Right ventricle myocardium inferior (tissue), 1 donor: ENCODE results near the gene EXOC4. TPM values are rescaled to one million over a fixed set of nuclear protein-coding genes. Genes with fewer than 3 reads are reported as not detected.
"Not testable (repeated sequence)": the region's sequence is repeated elsewhere in the genome, so short reads cannot be mapped to it uniquely, and the experiment has no call there.

Source experiments
- ATAC-seq: fragments of 200-7000 bp; cut with Tn5 transposase; one replicate; pipeline ENCODE4 v1.9.1; 2020; ENCODE audit warnings: mild to moderate bottlenecking, moderate library complexity
- DNase-seq: peaks from one replicate; pipeline ENCODE4 v3.0.0; 2021; ENCODE audit errors: missing footprints
- intact Hi-C: fragments of 100-400 bp; cut with DNase I; formaldehyde crosslinking; loops from one replicate; pipeline ENCODE4 v1.11.0; 2022
- total RNA-seq: library from RNA; stranded (reverse); fragmentation: NEBNext Ultra II Directional; extraction: Animal tissue kit (Norgen Biotek cat#: 25700); gene quantifications from one replicate; pipeline ENCODE4 v1.2.1, GENCODE V29; 2021
- donor health status: DM: no; HTN: yes; CAD: no; lungs with severe emphysema.

Gene EXOC4
- total RNA-seq, 1 donor from 2014 or later = 36.8 TPM

- intact Hi-C loops = no loop called here
Measured at GRCh38 chr7:134058521-134058920, 805.6 kb downstream of the EXOC4 start.

GRCh38 chr7:134058980-134059379 is 806.1 kb downstream of the EXOC4 start:
- no peak for DNase-seq
- intact Hi-C loops = no loop called here
- no peak for ATAC-seq

More at GRCh38 chr7:134058521-134058920, 805.6 kb downstream of the EXOC4 start:
- DNase-seq (no peak), ATAC-seq (no peak)

- DNase-seq = no peak
- ATAC-seq = no peak
- intact Hi-C loops = no loop called here
Measured at GRCh38 chr7:134059921-134060320, 807.0 kb downstream of the EXOC4 start.

GRCh38 chr7:134060874-134061273 is 808.0 kb downstream of the EXOC4 start:
- ATAC-seq (no peak), DNase-seq (no peak)
- intact Hi-C loops = no loop called here

GRCh38 chr7:134062460-134062859 is 809.6 kb downstream of the EXOC4 start:
- intact Hi-C loops = no loop called here
- no peak for DNase-seq
- ATAC-seq = peak; percentile 88

GRCh38 chr7:134065415-134065814 is 812.5 kb downstream of the EXOC4 start:
- DNase-seq = no peak
- intact Hi-C loops = no loop called here
- ATAC-seq = no peak

- intact Hi-C loops = no loop called here
- DNase-seq (no peak), ATAC-seq (no peak)
Measured at GRCh38 chr7:134067164-134067563, 814.3 kb downstream of the EXOC4 start.

- intact Hi-C loops = no loop called here
- DNase-seq = no peak
- no peak for ATAC-seq
Measured at GRCh38 chr7:134068670-134069069, 815.8 kb downstream of the EXOC4 start.

- intact Hi-C loops = no loop called here
- no peak for DNase-seq
- no peak for ATAC-seq
Measured at GRCh38 chr7:134069187-134069586, 816.3 kb downstream of the EXOC4 start.

- no peak for ATAC-seq
Measured at GRCh38 chr7:134070673-134071072, 817.8 kb downstream of the EXOC4 start.

GRCh38 chr7:134071355-134072331 is 818.8 kb downstream of the EXOC4 start:
- intact Hi-C loops = no loop called here
- ATAC-seq (no peak), DNase-seq (no peak)

More at GRCh38 chr7:134070673-134071072, 817.8 kb downstream of the EXOC4 start:
- intact Hi-C loops = no loop called here
- DNase-seq = no peak

GRCh38 chr7:134073276-134073675 is 820.4 kb downstream of the EXOC4 start:
- intact Hi-C loops = no loop called here
- DNase-seq = no peak
- ATAC-seq = no peak

- ATAC-seq (no peak), DNase-seq (no peak)
- intact Hi-C loops = no loop called here
Measured at GRCh38 chr7:134075799-134076198, 822.9 kb downstream of the EXOC4 start.

- intact Hi-C loops, ATAC-seq, DNase-seq: not testable (repeated sequence)
Measured at GRCh38 chr7:134077560-134077959, 824.7 kb downstream of the EXOC4 start.

GRCh38 chr7:134078991-134079390 is 826.1 kb downstream of the EXOC4 start:
- ATAC-seq = no peak
- intact Hi-C loops = no loop called here
- no peak for DNase-seq

- DNase-seq = no peak
- ATAC-seq = no peak
- intact Hi-C loops = no loop called here
Measured at GRCh38 chr7:134081695-134082094, 828.8 kb downstream of the EXOC4 start.

GRCh38 chr7:134083766-134084487 is 831.0 kb downstream of the EXOC4 start:
- intact Hi-C loops = no loop called here
- ATAC-seq (peak; percentile 52), DNase-seq (no peak)

GRCh38 chr7:134084488-134085144 is 831.7 kb downstream of the EXOC4 start:
- DNase-seq = no peak
- ATAC-seq = peak; percentile 46
- intact Hi-C loops = no loop called here

GRCh38 chr7:134085311-134085710 is 832.4 kb downstream of the EXOC4 start:
- ATAC-seq (no peak), DNase-seq (no peak)
- intact Hi-C loops = no loop called here
